Hypothalamus (tissue), 51 donors: ENCODE data around the gene STRIP2.
A peak's percentile ranks its signal among the peaks of the same experiment; 100 is the strongest.
"Not testable (repeated sequence)": the region's sequence is repeated elsewhere in the genome, so short reads cannot be mapped to it uniquely, and the experiment has no call there.

Source experiments
- DNase-seq, 51 donors: peaks; one replicate each; lab custom pipeline; 2025; lab: John Stamatoyannopoulos, UW

The STRIP2 gene

GRCh38 chr7:129523924-129524323 is 89.7 kb downstream of the STRIP2 start:
- no peak for DNase-seq

GRCh38 chr7:129524405-129524804 is 90.2 kb downstream of the STRIP2 start:
- not testable (repeated sequence) for DNase-seq

DNA sequence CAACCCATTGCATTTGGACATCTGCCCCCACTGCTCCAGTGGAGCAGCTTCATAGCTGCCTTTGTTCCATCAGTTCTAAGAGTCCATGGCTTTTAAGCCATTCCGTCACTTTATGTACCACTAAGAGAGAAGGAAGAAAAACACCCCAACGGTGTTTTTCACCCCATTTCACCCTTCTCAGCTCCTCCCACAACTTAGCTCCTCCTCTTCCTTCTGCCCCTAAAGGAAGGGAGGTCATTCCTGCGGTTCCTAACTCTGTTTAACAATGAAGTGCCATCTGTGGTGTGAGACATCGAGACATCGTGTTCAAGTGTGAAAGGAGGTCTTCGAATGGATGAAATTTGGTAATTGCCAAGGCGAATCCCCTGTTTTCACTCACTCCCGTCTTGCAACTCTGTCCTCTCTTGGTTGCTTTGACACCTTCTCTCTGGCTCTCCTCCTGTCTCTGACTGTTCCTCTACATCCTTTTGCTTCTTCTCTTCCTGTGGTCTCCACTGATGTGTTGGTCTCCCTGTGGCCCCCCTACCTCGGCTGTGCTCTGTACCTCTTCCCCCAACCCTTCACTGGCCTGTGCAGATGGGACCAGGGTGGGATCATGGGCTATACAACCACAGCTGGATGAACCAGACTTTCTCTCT is 91.1 kb downstream of the STRIP2 start:
- no peak for DNase-seq

DNA sequence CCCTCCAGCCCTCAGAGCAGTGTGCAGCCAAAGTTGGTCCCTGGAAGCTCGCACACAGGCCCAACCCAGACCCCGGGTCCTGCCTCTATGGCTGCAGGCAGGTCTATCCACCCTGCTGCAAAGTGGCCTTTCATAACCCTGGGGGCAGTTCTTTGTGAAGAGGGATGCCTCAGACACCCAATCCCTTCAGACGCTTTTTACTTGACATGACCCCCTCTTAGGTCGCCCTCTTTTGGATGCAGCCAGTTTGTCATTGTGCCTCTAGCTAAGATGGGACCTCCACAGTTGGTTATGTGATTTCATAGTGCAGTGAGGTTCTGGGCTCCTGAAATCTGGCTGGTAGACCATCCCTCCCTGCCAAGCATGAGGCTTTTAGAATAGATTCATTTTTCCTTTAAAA is 95.4 kb downstream of the STRIP2 start:
- DNase-seq: no peak

DNA sequence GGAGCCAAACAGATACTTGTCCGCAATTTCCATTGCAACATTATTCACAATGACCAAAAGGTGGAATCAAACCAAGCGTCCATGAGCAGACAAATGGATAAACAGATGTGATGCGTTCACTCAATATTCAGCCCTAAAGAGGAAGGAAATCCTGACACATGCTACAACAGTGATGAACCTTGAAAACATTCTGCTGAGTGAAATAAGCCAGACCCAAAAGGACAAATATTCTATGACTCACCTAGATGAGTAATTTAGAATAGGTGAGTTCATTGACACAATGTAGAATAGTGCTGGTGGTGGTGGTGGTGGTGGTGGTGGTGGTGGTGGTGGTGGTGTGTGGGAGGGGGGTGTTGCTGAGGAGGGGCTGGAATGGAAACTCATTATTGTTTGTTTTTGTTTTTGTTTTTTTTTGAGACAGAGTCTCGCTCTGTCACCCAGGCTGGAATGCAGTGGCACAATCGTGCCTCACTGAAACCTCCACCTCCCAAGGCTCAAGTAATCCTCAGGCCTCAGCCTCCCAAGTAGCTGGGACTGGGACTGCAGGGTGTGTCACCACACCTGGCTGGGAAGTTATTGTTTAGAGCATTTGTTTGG is 96.7 kb downstream of the STRIP2 start:
- DNase-seq: no peak

DNA sequence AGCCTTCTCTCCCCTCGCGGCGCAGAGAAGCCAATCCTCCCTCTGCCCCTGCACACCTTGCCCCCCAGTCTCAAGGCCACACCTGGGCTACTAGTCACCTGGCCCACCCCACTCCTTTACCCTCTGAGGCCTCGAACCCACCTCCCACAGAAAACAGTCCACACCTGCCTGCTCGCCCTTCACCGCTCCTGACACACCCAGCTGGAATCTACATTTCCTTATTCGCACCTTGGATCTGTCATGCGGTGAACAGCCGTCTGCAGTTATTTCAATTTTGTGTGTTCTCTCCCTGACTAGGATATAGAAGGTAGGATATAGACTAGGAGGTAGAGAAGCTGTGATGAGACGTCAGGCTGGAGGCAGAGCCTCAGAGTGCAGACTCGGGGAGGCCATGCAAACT is 97.5 kb downstream of the STRIP2 start:
- no peak for DNase-seq

DNA sequence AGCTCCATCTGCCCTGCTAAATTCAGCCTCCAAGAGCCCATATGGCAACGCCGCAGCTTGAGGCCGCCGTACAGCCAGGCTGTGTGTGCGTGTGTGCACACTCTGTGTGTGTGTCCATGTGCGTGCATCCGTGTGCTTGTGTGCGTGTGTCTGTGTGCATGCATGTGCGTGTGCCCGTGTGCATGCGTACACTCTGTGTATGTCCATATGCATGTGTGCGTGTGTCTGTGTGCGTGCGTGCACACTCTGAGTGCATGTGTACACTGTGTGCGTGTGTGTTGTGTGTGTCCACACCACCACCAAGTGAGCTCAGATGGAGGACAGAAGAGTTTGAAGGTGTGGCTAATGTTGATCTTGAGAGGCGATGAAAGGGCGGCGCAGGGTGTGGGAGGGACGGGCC is 98.1 kb downstream of the STRIP2 start:
- DNase-seq: no peak

DNA sequence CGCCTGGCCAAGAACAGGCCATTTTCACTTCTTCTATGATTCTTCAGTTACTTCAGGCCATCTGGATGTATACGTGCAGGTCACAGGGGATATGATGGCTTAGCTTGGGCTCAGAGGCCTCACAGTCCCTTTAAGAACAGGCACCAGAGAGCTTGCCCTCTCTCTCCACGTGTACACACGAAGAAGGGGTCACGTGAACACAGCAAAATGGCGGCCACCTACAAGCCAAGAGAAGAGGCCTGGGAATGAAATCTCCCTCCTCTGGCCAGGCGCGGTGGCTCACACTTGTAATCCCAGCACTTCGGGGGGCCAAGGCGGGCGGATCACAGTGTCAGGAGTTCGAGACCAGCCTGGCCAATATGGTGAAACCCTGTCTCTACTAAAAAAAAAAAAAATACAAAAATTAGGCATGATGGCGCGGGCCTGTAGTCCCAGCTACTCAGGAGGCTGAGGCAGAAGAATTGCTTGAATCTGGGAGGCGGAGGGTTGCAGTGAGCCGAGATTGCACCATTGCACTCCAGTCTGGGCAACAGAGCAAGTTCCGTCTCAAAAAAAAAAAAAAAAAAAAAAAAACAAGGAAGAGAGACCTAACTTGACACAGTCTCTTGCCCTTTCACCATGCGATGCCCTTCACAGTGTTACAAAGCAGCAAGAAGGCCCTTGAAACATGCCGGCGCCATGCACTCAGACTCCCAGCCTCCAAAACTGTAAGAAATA is 100.5 kb downstream of the STRIP2 start:
- not testable (repeated sequence) for DNase-seq

- no peak for DNase-seq
Observed at GRCh38 chr7:129535896-129536295, 101.7 kb downstream of the STRIP2 start.

DNA sequence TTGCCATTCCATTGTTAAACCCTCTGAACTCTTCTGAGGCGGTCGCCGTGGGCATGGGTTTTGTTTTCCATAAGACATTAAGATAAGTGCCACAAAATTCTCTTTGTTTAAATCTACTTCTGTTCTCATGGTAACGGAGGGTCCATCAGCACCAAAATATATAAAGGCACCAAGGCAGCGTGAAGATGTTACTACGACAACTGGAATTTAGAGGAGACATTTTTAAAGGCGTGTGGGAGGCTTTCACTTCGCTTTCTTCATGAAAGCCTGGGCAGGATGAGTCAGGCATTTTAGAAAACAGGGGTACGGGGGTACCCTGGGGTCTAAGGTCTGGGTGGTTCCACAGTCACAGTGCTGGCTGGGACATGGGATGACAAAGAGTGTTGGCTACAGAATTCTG is 102.1 kb downstream of the STRIP2 start:
- peak in 1 of 51 donors; percentile 40 for DNase-seq
